GM21381 (cell line): Measurements from ENCODE around the gene PITPNB.
A peak's percentile ranks its signal among the peaks of the same experiment; 100 is the strongest.

Source experiments
- ATAC-seq: cut with Tn5 transposase; IDR thresholded peaks from one replicate; pipeline ENCODE4 v1.9.1; 2021; ENCODE audit warnings: mild to moderate bottlenecking, moderate library complexity; ENCODE audit not compliant: unreplicated experiment

Gene PITPNB

GRCh38 chr22:27881421-27881820 lies 37.6 kb downstream of the PITPNB start:
- ATAC-seq = no peak

DNA sequence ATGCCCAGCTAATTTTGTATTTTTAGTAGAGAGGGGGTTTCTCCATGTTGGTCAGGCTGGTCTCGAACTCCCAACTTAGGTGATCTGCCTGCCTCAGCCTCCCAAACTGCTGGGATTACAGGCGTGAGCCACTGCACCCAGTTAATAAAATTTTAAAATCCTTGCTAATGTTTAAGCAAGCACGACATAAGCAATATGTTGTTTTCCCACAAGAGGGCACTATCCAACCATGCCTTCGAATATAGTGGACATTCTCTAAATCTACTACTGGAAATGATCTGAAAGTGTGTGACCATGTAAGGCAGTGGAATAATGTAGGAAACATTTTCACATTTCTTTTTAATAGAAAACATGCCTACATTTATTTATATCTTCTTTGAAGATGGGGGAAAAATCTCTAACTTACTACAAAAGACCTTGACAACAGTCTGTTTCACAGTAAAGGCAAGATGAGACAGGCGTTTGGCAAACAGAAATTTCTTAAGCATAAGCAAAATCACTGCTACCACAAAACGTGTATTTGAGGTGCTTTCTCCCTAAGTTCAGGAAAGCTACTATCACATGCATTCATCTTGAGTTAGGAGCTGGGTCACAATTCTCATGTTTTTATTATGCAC lies 38.2 kb downstream of the PITPNB start:
- ATAC-seq = no peak

DNA sequence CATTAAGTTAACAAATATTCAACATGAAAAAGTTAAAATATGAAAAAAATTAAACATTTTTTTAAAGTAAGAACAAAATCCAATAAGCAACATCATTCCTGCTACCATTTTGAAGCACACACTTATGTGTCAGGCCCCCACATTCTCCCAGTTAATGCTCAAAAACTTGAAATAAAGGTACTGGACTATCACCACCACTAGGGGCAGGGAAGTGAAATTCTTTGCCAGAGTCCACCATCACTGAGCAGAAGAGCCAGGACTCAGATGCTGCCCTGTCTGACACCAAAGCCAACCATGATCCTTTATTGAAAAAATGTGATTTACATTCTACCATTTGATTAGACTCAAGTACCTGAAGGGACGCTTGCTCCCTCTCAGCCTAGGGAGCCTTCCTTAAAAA lies 39.1 kb downstream of the PITPNB start:
- ATAC-seq = no peak

DNA sequence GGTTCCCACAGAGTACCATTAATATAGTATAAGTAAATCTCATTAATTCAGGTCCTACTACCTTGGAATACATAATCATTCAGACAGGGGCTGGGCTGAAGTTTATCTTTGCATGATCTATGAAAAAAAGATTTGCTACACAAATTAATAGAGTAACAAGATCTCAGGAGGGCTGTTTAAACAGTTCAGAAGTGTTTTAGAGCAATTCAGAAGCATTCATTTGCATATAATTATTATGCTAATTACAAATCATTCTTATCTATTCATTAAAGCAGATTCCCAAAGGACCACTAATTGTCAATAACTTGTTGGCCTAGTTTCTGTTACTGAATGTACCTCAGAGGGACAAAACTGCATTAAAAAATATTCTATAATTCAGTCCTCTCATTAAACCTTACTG lies 40.5 kb downstream of the PITPNB start:
- ATAC-seq = no peak

DNA sequence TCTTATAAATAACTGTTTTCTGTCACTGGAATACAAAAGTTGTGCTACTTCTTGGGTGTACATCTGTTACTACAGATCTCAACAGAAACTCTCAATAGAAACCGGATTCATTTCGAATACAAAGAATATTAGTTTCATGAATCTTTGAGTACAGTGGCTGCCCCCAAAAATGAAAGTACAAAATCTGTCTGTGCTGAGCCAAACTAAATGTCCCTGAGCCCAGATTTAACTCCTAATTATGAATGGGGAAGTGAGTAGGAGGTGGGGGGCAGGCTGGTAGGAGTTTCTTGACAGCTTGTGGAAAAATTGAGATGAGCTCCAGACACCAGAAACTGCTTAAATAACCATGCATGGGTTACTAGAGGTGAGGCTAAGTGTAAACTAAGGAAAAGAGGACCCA lies 41.6 kb downstream of the PITPNB start:
- ATAC-seq = peak; percentile 57

- ATAC-seq = no peak
Observed at GRCh38 chr22:27876684-27877083, 42.4 kb downstream of the PITPNB start.

GRCh38 chr22:27875951-27876350 lies 43.1 kb downstream of the PITPNB start:
- no peak for ATAC-seq

GRCh38 chr22:27874764-27875163 lies 44.3 kb downstream of the PITPNB start:
- no peak for ATAC-seq

- ATAC-seq = no peak
Observed at GRCh38 chr22:27874185-27874584, 44.9 kb downstream of the PITPNB start.

DNA sequence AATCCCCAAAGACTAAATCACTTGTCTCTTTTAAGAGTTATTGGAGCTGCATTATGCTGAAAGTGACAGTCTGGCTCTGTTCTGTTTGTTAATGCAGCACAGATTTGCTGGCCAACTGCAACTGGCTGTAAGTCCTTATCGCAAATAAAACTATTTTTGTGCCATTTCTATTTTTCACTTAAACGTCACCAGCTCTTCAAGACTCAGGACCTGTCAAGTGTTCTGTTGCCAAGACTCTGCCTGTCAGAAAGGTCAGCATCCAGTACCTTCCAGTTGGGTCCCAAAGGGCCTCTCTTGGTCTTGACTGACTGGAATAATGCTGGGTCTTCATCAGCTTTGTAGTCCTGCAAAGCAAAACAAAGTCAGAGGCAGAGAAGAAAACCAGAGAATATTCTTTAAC lies 45.6 kb downstream of the PITPNB start:
- no peak for ATAC-seq

- no peak for ATAC-seq
Observed at GRCh38 chr22:27872488-27872887, 46.6 kb downstream of the PITPNB start.

- no peak for ATAC-seq
Observed at GRCh38 chr22:27871306-27872014, 47.6 kb downstream of the PITPNB start.

DNA sequence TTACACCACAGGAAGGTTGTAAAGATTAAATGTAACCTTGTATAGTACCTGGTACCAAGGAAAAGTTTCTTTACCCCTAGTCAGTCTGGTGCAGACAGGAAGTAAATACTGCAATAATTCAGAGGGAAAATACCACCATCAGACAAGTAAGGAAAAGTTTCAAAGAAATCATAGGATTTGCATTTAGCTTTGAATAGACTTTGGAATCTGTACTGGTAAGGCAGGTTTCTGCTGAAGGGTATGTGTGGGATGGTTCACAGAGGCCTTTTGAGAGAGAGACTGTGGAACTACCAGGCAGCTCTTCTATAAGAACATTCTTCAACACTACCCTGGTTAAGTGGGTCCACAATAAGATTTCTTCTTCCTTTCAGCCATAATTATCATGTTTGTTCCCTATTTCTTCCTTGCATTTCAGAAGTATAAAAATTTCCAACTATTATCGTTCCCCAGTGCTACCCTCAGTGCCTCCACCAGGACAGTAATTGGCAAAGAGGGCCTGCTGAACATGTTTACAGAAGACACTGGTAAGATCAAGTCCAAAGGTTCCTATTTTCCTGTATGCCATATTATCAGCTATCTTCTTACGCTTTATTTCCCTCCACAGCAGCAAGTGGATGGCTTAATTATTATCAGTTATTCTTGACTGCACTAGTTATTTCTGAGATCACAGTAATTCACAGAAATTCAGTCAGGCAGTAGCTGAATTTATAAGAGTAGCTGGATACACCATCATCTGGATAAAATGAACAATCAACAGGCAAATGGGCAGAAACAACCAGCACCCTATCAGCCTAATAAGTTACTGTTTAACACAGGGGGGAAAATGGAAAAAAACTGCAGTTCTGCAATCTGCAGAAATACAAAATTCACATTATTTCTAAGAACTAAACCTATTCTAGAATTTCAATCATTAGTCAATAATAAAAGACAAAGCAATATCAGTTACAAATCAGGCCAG lies 48.5 kb downstream of the PITPNB start:
- no peak for ATAC-seq

DNA sequence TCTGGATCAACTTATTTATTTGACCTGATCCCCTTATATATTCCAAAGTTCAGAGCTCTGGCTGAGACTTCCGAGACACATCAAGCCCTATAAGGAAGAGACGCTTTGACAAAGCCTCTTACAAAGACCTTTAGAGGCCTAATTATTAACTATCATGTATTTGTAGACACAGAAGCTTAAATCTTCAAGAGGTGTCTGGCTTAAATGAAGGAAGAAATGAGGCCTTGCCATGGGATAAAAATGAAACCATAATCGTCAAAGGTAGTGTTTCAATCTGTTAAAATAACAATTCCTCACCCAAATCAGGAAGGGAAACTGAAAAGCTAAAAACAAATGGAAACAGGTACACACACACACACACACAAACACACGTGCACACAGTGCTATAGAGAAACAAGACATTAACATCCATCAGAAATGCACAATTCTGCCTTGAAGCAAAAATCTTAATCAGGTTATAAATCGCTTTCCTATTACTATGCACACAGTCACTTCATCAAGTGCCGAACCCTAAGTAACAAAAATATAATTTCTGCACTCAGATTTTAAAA lies 50.2 kb downstream of the PITPNB start:
- ATAC-seq = no peak

DNA sequence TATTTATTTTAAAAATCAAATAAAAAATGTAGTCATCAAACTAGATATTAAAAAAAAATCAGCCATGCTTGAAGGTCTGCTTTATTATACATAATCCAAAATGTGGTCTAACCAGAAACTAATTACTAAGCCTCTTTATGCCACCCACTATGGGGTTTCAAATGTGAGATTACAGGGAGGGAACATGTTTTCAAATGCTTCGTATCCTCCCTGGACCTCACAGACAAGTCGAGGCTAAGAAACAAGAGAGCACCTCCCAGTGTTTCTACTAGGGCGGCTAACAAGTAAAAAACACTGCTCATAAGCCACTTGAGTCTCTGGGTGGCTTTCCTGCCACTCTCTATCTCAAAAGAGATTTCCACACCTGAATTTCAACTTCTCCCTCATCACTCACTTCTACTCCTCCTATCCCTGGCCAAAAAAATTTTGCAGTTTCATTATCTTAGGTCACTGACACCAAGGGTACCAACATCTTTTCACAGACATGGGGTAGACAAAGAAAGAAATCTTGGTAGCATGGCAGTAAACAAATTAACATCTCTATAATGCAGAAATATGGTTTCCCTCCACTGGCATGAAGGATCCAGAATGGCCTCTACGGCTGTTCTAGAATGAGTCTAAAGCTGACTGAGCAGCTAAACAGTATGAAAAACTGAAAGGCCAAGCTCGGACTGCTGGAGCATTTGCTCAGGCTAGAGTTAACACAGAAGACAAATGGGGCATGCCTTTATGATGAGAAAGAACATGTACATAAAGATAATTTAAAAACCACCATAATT lies 50.9 kb downstream of the PITPNB start:
- no peak for ATAC-seq

DNA sequence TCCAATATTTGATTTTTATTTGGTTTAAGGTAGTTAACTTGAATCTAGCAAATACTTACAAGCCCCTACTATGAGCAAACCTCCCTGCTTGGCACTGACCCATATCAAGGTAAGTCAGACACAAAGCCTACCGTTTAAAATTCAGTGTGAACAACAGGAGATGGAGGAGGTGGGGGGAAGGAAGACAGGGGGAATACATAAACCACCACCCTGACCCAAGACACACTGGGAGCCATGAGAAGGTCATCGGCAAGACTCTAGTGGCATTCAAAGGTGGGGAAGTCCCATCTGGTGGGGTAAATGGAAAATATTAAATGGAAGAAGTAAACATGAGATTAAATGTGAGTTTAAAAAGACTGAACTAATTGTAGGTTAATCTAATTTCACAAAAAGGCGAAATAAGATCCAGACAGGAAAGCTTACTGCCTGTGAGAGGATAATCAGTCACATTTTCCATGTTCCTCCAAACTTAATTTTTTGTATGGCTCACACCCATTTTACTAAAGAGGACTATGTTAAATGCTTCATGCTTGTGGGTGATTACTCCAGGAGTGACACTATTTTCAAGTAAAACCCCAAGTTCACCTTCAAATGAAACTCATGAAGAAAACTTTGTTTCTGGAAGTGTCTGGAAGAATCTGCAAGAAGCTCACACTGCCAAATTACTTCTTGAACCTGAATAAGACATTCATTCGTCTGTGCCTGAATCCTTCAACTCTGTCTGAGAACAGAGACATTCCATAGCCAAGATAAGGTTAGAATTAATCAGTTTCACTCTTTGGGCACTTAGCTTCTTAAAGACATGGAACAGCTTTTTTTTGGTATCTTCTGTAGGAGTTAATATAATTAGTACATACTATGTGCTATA lies 51.7 kb downstream of the PITPNB start:
- ATAC-seq = no peak

DNA sequence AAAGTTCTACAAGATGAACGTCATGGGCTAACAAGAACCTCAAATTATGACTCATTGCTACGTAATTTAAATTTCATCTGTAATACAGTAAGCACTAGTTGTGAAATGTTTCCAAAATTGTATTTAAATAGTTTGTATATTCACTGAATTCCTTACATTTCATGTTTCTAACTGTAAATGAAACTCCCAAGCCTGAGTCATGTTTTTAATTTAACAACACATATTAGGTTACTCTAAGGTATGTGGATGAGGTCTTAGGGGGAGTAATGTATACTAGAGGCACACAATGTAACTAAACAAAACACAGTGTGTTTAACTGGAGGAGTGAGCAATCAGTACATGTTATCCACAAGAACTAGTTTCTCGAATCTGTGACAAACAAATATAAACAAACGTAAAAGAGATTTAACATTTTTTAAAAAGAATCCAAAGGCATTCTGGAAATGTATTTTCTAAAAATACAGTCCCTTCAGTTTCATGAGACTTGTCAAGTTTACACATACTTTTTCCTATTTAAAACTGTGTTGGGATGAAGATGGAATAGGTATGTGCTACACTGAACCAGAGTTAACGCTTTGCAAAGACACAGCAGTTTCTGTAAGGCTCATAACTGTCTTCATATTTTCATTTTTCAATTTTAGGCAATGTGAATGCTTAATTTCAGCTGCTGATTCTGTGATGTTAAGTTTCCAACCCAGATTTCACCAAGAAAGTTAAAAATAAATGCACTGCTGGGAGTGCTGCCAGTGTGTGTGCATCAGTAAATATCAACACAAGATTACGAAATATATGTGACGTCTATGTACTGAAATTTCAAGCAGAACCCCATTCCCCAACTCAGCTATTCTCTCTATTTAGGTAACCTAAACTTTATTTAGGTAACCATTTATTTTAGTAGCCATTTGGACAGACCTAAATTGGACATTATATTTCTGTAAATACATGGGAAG lies 52.6 kb downstream of the PITPNB start:
- no peak for ATAC-seq

DNA sequence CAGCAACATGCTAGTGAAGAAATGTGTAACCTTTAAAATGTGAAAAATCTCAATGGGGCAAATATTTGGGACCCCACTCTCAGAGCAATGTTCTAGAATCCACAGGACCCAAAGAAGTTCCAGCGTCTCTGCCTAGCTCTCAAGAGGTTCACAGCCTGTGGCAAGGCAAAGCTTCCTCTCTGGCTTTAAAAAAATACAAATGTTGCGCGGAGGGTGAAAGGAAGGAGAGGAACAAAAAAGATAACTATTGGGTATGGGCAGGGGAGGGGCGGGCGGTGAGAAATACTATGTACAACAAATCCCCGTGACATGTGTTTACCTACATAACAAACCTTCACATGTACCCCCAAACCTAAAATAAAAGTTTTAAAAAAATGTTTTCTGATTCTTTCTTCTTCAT lies 53.6 kb downstream of the PITPNB start:
- ATAC-seq = no peak

DNA sequence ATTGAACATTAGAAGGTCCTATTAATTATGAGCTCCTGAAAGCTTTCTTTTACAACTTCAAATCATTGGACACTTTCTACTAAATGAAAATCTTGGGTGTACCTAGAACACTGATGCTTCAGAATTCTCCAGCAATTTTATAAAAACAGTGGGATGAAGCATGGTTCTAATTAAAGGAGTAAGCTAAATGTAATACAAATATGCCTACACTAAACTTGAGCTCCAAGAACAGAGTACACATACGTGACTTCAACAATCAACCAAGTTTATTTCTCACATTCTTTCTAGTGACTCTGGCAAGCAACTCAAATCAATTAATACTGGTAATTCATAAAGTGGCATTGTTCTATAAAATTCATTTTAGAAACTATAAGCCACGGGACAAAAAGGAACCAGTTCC lies 55.5 kb downstream of the PITPNB start:
- no peak for ATAC-seq
